Measurements from ENCODE around the gene EGF. TPM values are rescaled to one million over a fixed set of nuclear protein-coding genes. Genes with fewer than 3 reads are reported as not detected.

EGF gene
- total RNA-seq, 1 experiment from 2014 or later: not detected

- H3K4me1 ChIP-seq (ENCODE audit: control insufficient read depth, insufficient read depth, low read length): no peaks in the 10 kb centered on the region
- DNase-seq (ENCODE audit: low read depth, low spot score) (no peak), ATAC-seq (no peak)
- no peak overlapping the region for H3K4me3 ChIP-seq (ENCODE audit: low read depth in 2 of 2, low read length in 2 of 2)
- CTCF ChIA-PET: no interaction called here
- no TSS peak for BruUV-seq (replicated peaks)
- no peaks in the 10 kb centered on the region for H3K9me3 ChIP-seq (ENCODE audit: control insufficient read depth, insufficient read depth, low read depth, low read length)
- no peak overlapping the region for H3K27ac ChIP-seq (ENCODE audit: low read length)
- H3K36me3 ChIP-seq (ENCODE audit: control insufficient read depth, insufficient read depth, low read length): no peaks in the 10 kb centered on the region
- POLR2A ChIA-PET: no interaction called here
- H3K27me3 ChIP-seq (ENCODE audit: control insufficient read depth, insufficient read depth, low read length): no peaks in the 10 kb centered on the region; the same call in 1 of the 2 replicates
- in situ Hi-C loops (cut with HindIII; ENCODE audit: low pct_unique_long_range_greater_than_20kb, low sequenced_read_pairs) (no loop called here), intact Hi-C loops (cut with micrococcal nuclease; ENCODE audit: unreplicated experiment) (no loop called here)
- no peak for TF ChIP-seq POLR2AphosphoS5 (IDR thresholded peaks at IDR 0.05; ENCODE audit: low read depth, low read length)
- TF ChIP-seq, protein P1, sequence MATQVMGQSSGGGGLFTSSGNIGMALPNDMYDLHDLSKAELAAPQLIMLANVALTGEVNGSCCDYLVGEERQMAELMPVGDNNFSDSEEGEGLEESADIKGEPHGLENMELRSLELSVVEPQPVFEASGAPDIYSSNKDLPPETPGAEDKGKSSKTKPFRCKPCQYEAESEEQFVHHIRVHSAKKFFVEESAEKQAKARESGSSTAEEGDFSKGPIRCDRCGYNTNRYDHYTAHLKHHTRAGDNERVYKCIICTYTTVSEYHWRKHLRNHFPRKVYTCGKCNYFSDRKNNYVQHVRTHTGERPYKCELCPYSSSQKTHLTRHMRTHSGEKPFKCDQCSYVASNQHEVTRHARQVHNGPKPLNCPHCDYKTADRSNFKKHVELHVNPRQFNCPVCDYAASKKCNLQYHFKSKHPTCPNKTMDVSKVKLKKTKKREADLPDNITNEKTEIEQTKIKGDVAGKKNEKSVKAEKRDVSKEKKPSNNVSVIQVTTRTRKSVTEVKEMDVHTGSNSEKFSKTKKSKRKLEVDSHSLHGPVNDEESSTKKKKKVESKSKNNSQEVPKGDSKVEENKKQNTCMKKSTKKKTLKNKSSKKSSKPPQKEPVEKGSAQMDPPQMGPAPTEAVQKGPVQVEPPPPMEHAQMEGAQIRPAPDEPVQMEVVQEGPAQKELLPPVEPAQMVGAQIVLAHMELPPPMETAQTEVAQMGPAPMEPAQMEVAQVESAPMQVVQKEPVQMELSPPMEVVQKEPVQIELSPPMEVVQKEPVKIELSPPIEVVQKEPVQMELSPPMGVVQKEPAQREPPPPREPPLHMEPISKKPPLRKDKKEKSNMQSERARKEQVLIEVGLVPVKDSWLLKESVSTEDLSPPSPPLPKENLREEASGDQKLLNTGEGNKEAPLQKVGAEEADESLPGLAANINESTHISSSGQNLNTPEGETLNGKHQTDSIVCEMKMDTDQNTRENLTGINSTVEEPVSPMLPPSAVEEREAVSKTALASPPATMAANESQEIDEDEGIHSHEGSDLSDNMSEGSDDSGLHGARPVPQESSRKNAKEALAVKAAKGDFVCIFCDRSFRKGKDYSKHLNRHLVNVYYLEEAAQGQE (IDR thresholded peaks at IDR 0.05; ENCODE audit: insufficient read depth in 1 of 2, low read depth in 2 of 2, low read length in 1 of 2): no peak
These were observed 80.4 kb downstream of the EGF start for GRCh38 chr4:109993116-109993515.

DNA sequence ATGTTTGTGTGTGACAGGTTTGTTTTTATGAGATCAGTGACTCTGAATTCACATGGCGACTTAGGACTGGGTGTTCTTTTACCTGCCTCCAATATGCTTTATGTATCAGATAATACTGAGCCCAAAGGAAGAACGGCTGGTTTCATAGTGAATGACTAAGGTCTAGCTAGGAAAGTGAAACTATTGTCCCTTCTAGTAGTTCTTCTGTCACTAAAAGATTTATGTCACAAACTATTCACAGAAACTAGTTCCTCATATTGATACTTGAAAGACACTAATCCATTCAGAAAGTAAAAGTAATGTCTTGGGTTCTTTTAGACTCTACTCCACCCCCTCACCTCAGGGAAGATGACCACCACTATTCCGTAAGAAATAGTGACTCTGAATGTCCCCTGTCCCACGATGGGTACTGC, 81.7 kb downstream of the EGF start:
- Histone ChIP-seq H3K4me3 (ENCODE audit: low read depth in 2 of 2, low read length in 2 of 2) (no peak overlapping the region), H3K27ac (ENCODE audit: low read length) (no peak overlapping the region), H3K27me3 (ENCODE audit: control insufficient read depth, insufficient read depth, low read length) (no peaks in the 10 kb centered on the region; the same call in 1 of the 2 replicates), H3K4me1 (ENCODE audit: control insufficient read depth, insufficient read depth, low read length) (no peaks in the 10 kb centered on the region), H3K36me3 (ENCODE audit: control insufficient read depth, insufficient read depth, low read length) (no peaks in the 10 kb centered on the region), H3K9me3 (ENCODE audit: control insufficient read depth, insufficient read depth, low read depth, low read length) (no peaks in the 10 kb centered on the region)
- BruUV-seq (replicated peaks): no TSS peak
- CTCF ChIA-PET: no interaction called here
- POLR2A ChIA-PET: no interaction called here
- in situ Hi-C loops (cut with HindIII; ENCODE audit: low pct_unique_long_range_greater_than_20kb, low sequenced_read_pairs) (no loop called here), intact Hi-C loops (cut with micrococcal nuclease; ENCODE audit: unreplicated experiment) (no loop called here)
- TF ChIP-seq, protein P2, sequence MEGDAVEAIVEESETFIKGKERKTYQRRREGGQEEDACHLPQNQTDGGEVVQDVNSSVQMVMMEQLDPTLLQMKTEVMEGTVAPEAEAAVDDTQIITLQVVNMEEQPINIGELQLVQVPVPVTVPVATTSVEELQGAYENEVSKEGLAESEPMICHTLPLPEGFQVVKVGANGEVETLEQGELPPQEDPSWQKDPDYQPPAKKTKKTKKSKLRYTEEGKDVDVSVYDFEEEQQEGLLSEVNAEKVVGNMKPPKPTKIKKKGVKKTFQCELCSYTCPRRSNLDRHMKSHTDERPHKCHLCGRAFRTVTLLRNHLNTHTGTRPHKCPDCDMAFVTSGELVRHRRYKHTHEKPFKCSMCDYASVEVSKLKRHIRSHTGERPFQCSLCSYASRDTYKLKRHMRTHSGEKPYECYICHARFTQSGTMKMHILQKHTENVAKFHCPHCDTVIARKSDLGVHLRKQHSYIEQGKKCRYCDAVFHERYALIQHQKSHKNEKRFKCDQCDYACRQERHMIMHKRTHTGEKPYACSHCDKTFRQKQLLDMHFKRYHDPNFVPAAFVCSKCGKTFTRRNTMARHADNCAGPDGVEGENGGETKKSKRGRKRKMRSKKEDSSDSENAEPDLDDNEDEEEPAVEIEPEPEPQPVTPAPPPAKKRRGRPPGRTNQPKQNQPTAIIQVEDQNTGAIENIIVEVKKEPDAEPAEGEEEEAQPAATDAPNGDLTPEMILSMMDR (IDR thresholded peaks at IDR 0.05): no peak
- TF ChIP-seq, protein P1 (IDR thresholded peaks at IDR 0.05; ENCODE audit: insufficient read depth in 1 of 2, low read depth in 2 of 2, low read length in 1 of 2): no peak
- TF ChIP-seq POLR2AphosphoS5 (IDR thresholded peaks at IDR 0.05; ENCODE audit: low read depth, low read length) (no peak), SIN3A (IDR thresholded peaks at IDR 0.05; ENCODE audit: borderline replicate concordance, insufficient read depth, low read depth, low read length) (no peak), TCF7L2 (IDR thresholded peaks at IDR 0.05; ENCODE audit: low read depth, low read length) (no peak)
- ATAC-seq (no peak), DNase-seq (ENCODE audit: low read depth, low spot score) (no peak)
